ENCODE data around the gene LRCOL1. TPM values are rescaled to one million over a fixed set of nuclear protein-coding genes. Genes with fewer than 3 reads are reported as not detected.
"Not testable (repeated sequence)": the region's sequence is repeated elsewhere in the genome, so short reads cannot be mapped to it uniquely, and the experiment has no call there.

Gene LRCOL1
- total and polyA plus RNA-seq, 12 donors: 0.17 to 0.28 TPM; not detected in 10

DNA sequence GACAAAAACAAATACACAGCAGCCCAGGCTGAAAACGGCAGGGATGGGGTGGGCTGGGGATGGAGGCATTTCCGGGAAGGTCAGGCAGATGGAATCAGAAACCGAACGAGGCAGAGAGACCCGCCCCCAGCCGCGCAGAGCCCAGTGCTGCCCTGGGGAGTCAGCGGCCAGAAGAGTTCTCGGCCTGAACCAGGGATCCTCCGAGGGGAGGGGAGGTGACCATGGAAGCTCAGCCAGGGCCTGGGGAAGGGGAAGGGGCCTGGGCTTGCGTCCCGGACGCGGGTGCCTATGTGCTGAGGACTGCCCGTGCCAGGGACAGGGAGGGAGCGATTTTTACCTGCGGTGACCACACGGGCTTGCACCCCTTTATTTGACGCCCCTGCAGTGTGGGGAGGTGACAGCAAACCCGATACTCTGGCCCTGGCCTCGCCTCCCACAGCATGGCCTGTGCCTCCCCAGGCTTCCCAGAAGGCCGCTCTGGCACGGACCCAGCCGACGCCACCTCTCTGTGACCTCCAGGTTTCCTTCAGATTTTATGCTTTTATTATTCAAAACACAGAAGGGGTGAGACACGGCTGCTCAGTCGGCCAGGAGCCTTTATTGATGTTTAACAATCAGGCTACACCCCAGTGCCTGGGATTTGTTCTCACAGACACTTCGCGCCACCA lies 7.7 kb downstream of the LRCOL1 start:
- no peaks in the 10 kb centered on the region for H3K36me3 ChIP-seq
- peaks cover 0 to 82% (median 45%) of the 10 kb centered on the region in 7 donors for H3K27me3 ChIP-seq
- peak overlapping the region in 9 of 10 donors; percentile 39 to 64 (median 56) for H3K4me3 ChIP-seq
- intact Hi-C loops (cut with DNase I): no loop called here
- peak overlapping the region; percentile 61 to 90 (median 87) for H3K27ac ChIP-seq
- TF ChIP-seq, protein P1, sequence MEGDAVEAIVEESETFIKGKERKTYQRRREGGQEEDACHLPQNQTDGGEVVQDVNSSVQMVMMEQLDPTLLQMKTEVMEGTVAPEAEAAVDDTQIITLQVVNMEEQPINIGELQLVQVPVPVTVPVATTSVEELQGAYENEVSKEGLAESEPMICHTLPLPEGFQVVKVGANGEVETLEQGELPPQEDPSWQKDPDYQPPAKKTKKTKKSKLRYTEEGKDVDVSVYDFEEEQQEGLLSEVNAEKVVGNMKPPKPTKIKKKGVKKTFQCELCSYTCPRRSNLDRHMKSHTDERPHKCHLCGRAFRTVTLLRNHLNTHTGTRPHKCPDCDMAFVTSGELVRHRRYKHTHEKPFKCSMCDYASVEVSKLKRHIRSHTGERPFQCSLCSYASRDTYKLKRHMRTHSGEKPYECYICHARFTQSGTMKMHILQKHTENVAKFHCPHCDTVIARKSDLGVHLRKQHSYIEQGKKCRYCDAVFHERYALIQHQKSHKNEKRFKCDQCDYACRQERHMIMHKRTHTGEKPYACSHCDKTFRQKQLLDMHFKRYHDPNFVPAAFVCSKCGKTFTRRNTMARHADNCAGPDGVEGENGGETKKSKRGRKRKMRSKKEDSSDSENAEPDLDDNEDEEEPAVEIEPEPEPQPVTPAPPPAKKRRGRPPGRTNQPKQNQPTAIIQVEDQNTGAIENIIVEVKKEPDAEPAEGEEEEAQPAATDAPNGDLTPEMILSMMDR (IDR thresholded peaks at IDR 0.05): no peak
- ATAC-seq (peak in 6 of 8 donors; percentile 12 to 36 (median 24)), DNase-seq (peak; percentile 28 to 58)
- peaks cover 0 to 48% (median 27%) of the 10 kb centered on the region in 9 donors for H3K4me1 ChIP-seq
- WGBS, 2 donors: 34 to 39% methylated on average over 27 to 29 of the region's 29 CpGs
- H3K9me3 ChIP-seq: no peaks in the 10 kb centered on the region

DNA sequence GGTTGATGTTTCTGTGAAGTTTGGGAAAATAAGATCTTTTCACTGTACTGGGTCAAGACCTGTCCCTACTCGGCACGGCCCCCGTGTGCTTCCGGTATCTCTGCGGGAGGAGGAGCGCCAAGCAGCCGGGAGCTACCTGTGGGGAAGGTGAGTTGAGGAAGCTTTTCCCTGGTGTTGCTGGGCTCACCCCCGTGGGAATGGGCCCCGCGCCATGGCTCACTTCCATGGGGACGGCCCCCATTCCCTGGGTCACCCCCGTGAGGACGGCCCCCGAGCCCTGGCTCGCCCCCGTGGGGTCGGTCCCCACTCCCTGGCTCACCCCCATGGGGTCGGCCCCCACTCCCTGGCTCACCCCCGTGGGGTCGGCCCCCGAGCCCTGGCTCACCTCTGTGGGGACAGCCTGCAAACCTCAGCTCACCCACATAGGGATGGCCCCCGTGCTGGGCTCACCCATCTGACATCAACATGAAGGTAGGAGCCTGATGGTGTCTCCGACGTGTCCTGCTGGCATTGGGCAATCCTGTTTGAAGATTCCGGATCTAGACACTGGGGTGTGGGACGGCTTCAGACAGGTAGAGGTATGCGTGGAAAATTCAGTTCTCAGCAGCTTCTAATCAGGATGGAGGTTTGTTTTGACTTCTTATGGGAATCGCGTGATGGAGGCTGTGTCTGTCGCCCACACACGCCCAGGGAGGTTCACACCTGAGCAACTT lies 9.1 kb downstream of the LRCOL1 start:
- ATAC-seq (no peak), DNase-seq (no peak)
- peak overlapping the region in 3 of 10 donors; percentile 20 to 65 (median 44) for H3K27ac ChIP-seq
- intact Hi-C loops (cut with DNase I): loop anchor here in 1 of 10 donors (2.0 kb wide), 1 partner anchor 13 kb away; no protein-coding TSS in a partner anchor
- H3K4me3 ChIP-seq: peak overlapping the region in 5 of 10 donors; percentile 46 to 61 (median 50)
- H3K27me3 ChIP-seq: peaks cover 0 to 71% (median 34%) of the 10 kb centered on the region in 7 donors
- peaks cover 0 to 54% (median 27%) of the 10 kb centered on the region in 9 donors for H3K4me1 ChIP-seq
- H3K36me3 ChIP-seq: no peaks in the 10 kb centered on the region
- H3K9me3 ChIP-seq: no peaks in the 10 kb centered on the region
- WGBS, 2 donors: 80% methylated on average over 31 of the region's 31 CpGs
- TF ChIP-seq, protein P1 (IDR thresholded peaks at IDR 0.05): no peak

DNA sequence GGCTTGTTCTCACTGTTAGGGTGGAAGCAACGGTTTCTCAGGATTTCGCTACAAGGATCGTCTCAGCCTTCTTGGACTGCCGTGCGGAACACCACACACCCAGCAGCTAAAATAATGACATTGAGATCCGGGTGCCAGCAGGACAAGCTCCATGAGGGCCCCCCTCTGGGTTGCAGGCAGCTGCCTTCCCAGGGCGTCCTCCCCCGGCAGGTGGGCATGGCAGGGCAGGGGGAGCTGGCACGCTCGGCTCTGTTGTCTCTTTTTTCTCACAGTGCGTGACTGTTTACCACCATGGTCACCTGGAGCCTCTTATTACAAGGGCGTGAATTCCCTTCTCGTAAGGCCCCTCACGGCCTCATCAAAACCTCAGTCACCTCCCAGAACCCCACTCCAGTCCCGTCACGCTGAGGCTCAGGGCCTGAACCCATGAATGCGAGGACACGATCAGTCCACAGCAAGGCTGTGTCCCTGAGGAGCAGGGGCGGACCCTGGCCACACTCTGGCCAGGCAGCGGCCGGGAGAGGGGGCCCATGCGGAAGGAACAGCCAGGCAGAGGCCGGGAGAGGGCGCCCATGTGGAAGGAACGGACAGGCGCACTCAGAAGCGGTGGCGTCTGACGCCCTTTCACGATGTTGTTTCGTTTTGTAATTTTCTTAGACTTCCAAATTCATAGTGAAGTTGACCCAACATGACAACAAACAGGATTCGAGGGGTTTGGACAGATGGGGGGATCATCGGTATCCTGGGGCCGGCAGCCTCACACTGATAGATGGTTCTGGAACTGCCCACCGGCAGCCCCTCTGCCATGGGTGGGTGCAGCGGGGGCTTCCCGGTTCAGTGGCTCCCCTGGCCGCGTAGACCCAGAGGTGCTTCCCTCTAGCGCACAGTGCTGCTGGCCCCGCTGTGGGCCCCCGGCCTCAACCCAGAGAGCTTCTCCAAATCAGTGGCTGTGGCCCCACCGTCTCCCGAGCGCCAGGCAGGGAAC lies 10.0 kb downstream of the LRCOL1 start:
- no peaks in the 10 kb centered on the region for H3K9me3 ChIP-seq
- peak; percentile 56 to 76 (median 69) for ATAC-seq
- DNase-seq: peak; percentile 62 to 76
- H3K27ac ChIP-seq: peak overlapping the region in 6 of 10 donors; percentile 5 to 65 (median 20)
- 32 to 33% methylated on average over 45 of the region's 45 CpGs for WGBS, 2 donors
- H3K4me1 ChIP-seq: peaks cover 0 to 54% (median 27%) of the 10 kb centered on the region in 9 donors
- no peaks in the 10 kb centered on the region for H3K36me3 ChIP-seq
- TF ChIP-seq, protein P1 (IDR thresholded peaks at IDR 0.05): peak; percentile 31 to 81 (median 63)
- peaks cover 0 to 62% (median 27%) of the 10 kb centered on the region in 7 donors for H3K27me3 ChIP-seq
- intact Hi-C loops (cut with DNase I): loop anchor here in 2 of 10 donors (1.0 to 2.0 kb wide), 2 partner anchors 14 to 15 kb away; no protein-coding TSS in a partner anchor
- peak overlapping the region; percentile 22 to 61 (median 48) for H3K4me3 ChIP-seq

DNA sequence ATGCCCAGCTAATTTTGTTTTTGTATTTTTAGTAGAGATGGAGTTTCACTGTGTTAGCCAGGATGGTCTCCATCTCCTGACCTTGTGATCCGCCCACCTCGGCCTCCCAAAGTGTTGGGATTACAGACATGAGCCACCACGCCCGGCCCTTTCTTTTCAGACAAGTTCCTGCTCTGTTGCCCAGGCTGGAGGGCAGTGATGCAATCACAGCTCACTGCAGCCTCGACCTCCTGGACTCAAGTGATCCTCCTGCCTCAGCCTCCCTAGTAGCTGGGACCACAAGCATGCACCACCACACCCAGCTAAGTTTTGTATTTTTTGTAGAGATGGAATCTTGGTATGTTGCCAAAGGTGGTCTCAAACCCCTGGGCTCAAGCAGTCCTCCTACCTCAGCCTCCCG lies 10.9 kb downstream of the LRCOL1 start:
- H3K4me3 ChIP-seq, H3K9me3 ChIP-seq, H3K27ac ChIP-seq, H3K36me3 ChIP-seq, ATAC-seq, DNase-seq: not testable (repeated sequence)
- 91 to 95% methylated on average over 6 of the region's 6 CpGs for WGBS, 2 donors
- Histone ChIP-seq H3K27me3 (peaks cover 0 to 53% (median 19%) of the 10 kb centered on the region in 7 donors), H3K4me1 (peaks cover 0 to 52% (median 26%) of the 10 kb centered on the region in 9 donors)
- intact Hi-C loops (cut with DNase I): loop anchor here in 2 of 10 donors (5.0 to 10.0 kb wide), 2 partner anchors 102 to 115 kb away; no protein-coding TSS in a partner anchor

Data from heart right ventricle (tissue), 16 donors.